Mononuclear cell (primary cell): ENCODE measurements around the gene DHX15. TPM values are rescaled to one million over a fixed set of nuclear protein-coding genes. Genes with fewer than 3 reads are reported as not detected.

ENCODE experiments used
- H3K27me3 ChIP-seq: 2 replicates; pipeline ENCODE4 v1.6.0; 2011; ENCODE audit warnings: low read length, control low read depth; ENCODE audit not compliant: insufficient read depth
- H3K4me1 ChIP-seq: 2 replicates; pipeline ENCODE4 v1.5.1; 2011; ENCODE audit warnings: mild to moderate bottlenecking, low read length, control low read depth; ENCODE audit not compliant: insufficient read depth
- H3K4me3 ChIP-seq: 2 replicates; pipeline ENCODE4 v1.5.1; 2011; ENCODE audit warnings: mild to moderate bottlenecking, low read length, moderate library complexity
- H3K9me3 ChIP-seq: 2 replicates; pipeline ENCODE4 v1.5.1; 2011; ENCODE audit warnings: low read depth, mild to moderate bottlenecking, control low read depth, low read length
- total RNA-seq: library from RNA; depleted of rRNA; stranded (reverse); fragments of >200 nt; gene quantifications from one replicate; pipeline ENCODE4 v1.2.3, GENCODE V29; 2012

The DHX15 gene
- total RNA-seq: 314 TPM

DNA sequence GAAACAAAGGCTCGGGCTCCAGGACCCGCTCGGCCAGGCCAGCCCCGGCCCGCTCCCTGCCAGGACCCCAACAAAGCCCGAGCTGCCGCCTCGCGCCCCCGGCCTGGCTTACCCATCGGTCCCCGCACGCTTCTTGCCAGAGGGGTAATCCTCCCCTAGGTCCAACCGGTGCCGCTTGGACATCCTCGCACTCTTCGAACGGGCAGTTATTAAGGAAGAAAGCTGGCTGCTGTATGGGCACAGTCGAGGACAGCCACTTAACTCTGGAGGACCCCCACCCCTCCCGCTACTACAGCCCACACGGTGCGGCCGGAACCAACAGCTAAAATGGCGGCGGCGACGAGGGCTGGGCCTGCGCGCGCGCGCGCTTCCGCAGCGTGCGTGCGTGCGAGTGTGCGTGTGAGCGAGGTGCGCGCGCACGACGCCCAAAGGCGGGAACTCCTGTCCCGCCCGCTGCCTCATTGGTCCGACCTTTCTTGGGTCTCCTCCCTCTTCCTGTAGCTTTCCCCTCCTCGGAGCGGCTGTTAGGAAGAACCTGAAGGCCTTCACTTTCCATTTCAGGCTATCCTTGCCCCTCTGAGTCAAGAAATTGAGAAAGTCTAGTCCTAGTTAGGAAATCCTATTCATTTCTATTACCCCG is at the start of gene DHX15:
Gene DHX15 (minus strand): TSS at position 344 of the 640 bp plus-strand sequence. CDS start 161 bp downstream, at position 183.
- Histone ChIP-seq H3K27me3 (no peaks in the 10 kb centered on the region), H3K4me1 (peaks cover 37% of the 10 kb centered on the region), H3K9me3 (no peaks in the 10 kb centered on the region), H3K4me3 (peak within 1 kb of the TSS; percentile 99)

DNA sequence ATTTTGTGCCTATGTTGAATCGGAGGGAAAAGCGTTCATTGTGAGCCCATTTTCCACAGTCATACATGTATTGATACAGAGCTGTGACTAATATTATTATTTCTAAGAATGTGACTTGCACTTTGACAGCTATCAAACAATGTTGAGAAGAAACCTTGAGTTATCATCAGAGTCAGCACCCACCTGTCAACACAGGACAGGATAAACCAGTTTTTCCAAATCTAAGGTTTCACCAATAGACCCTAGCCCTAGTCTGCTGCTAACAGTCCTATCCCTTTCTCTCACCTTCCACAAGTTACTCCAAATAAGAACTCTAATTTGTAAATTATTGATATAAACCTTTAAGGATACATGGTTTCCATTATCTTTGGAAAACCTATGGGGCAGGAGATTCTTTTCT is 47.7 kb upstream of the DHX15 start:
- no peaks in the 10 kb centered on the region for H3K9me3 ChIP-seq
- H3K27me3 ChIP-seq: no peaks in the 10 kb centered on the region
- H3K4me1 ChIP-seq: no peaks in the 10 kb centered on the region
- no peak overlapping the region for H3K4me3 ChIP-seq

DNA sequence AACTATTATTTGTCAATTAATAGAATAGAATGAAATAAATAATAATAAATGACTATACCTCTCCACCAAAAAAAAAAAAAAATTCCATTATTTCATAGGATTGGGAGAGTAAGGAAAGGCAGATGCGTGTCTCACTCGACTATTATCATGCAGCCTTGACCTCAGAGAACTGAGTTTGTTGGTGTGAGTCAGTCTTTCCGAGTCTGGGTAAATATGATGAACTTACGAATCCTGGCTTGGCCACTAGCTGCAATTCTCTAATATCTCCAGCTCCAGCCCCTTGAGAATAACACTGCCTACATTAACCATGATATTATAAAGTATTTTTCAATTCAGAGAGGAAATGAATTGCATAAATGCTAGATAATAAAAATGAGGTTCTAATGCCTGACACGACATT is 46.6 kb upstream of the DHX15 start:
- Histone ChIP-seq H3K4me3 (no peak overlapping the region), H3K27me3 (no peaks in the 10 kb centered on the region), H3K9me3 (no peaks in the 10 kb centered on the region)

DNA sequence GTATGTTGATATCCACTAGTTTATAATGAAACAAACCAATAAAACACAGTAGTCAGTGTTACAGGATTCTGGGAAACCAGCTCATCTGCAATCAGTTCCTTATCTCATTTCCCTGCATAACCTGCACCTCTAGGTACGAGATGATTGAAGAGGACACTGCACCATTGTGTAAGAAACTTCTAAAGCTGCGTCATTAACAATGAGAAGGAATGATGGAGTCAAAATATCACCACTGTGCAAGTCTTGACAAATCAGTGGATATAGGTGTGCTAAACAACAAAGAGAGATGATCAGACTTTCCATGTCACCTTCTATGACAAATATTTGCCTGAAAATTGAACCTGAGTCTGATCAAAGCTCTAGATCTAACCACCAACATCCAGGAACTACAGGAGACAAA is 40.7 kb upstream of the DHX15 start:
- H3K9me3 ChIP-seq: no peaks in the 10 kb centered on the region

More for the DNA sequence above, 46.6 kb upstream of the DHX15 start:
- no peaks in the 10 kb centered on the region for H3K4me1 ChIP-seq

DNA sequence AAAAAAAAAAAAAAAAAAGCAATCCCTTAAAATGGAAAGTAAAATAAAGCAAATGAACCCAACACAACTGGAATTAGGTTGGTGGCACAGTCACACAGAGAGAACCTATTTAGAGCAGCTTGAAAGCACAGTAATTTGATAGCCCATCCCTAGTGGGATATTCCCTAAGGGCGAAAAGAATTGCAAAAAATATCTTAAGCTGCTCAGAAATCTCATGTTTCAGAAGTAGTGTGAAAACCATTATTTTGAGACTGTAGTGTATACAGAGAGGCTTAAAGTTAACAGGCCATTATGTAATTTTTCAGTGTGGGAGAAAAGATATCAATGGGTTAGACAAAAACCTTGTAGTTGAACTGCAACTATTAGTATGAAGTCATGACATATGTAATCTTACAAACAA is 40.0 kb upstream of the DHX15 start:
- peaks cover 5% of the 10 kb centered on the region for H3K27me3 ChIP-seq
- H3K4me3 ChIP-seq: no peak overlapping the region
- no peaks in the 10 kb centered on the region for H3K4me1 ChIP-seq
- H3K9me3 ChIP-seq: peaks cover 5% of the 10 kb centered on the region

More for the DNA sequence above, 40.7 kb upstream of the DHX15 start:
- peaks cover 5% of the 10 kb centered on the region for H3K27me3 ChIP-seq
- H3K4me3 ChIP-seq: no peak overlapping the region
- H3K4me1 ChIP-seq: no peaks in the 10 kb centered on the region

DNA sequence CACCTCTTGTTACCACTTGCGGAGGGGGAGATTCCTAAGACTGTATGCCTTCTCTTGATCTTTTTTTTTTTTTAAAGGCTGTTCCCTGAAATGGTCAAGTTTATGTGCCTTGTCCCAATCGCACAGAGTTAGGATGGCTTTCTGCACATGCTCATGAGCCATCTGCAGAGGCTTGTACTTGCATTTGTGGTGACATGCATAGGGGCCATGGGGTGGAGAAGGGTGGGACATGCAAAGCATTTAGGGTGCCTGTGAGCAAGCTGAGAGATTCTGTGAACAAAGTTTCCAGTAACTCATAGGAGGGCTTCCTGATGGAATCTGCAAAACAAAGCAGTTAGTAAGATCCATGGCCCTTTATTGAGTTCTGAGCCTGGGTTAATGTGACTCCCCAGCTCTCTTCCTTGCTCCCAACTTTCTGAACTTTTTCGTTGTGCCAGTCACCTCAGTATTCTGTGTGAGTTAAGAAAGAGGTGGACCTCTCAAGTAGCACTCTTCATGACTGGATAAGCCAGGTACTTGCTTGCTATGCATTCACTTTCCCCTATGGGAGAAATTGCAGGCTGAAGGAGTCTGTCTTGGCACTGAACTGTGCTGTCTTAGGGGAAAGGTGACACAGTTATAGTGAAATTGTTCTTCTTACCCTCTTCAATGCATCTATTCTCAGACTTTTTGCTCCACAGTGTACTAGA is 37.9 kb upstream of the DHX15 start:
- no peaks in the 10 kb centered on the region for H3K4me1 ChIP-seq
- H3K27me3 ChIP-seq: peaks cover 5% of the 10 kb centered on the region
- peaks cover 5% of the 10 kb centered on the region for H3K9me3 ChIP-seq
- no peak overlapping the region for H3K4me3 ChIP-seq

DNA sequence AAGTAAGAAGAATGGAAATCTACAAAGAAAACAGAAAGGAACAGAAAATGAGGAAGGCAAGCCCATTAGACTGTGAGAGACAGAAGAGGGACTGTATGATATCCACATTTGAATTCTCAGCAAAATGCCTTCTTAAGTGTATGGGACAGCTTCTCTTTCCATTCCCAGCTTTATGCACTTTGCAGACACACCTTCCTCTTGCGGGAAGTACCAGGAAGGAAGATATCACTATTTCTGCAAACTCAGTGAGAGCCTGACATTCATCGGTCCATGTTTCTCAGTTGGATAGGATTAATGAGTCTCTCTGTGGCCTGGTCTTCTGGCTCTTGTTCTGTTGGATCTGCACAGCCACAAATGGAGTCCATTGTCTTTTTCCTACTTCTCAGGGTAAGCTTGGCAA is 31.6 kb upstream of the DHX15 start:
- H3K9me3 ChIP-seq: peaks cover 5% of the 10 kb centered on the region
- H3K4me3 ChIP-seq: no peak overlapping the region
- no peaks in the 10 kb centered on the region for H3K27me3 ChIP-seq

DNA sequence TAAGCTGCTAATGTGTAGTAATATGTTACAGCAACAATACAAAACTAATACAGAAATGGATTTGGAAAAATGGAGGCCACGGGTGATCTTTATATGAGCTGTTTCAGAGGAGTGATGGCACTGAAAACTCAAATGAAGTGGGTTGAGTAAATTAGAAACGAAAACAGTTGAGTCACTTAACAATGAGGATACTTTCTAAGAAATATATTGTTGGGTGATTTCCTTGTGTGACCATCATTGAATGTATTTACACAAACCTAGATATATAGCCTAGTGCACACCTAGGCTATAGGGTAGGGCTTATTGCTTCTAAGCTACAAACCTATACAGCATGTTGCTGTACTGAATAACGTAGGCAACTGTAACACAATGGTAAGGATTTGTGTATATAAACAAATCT is 30.5 kb upstream of the DHX15 start:
- Histone ChIP-seq H3K4me1 (no peaks in the 10 kb centered on the region), H3K9me3 (peaks cover 5% of the 10 kb centered on the region), H3K27me3 (no peaks in the 10 kb centered on the region), H3K4me3 (no peak overlapping the region)

More for the DNA sequence above, 31.6 kb upstream of the DHX15 start:
- H3K4me1 ChIP-seq: no peaks in the 10 kb centered on the region

DNA sequence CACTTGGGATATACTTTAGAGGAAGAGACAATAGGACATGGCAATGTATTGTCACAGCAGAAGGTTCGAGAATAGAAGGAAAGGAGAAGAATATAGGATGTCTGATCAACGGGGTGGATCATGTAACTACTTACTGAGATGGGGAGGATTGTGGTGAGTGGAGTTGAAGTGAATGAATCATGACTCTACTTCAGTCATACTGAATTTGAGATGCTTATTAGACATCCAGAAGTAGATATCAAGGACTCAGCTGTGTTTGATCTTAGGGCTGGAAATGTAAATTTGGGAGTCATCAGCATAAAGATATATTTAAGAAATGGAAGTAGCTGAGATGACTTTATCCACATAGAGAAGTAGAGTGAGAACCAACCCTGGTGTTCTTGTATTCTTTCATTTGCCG is 29.1 kb upstream of the DHX15 start:
- Histone ChIP-seq H3K9me3 (no peaks in the 10 kb centered on the region), H3K27me3 (no peaks in the 10 kb centered on the region), H3K4me3 (no peak overlapping the region), H3K4me1 (no peaks in the 10 kb centered on the region)

DNA sequence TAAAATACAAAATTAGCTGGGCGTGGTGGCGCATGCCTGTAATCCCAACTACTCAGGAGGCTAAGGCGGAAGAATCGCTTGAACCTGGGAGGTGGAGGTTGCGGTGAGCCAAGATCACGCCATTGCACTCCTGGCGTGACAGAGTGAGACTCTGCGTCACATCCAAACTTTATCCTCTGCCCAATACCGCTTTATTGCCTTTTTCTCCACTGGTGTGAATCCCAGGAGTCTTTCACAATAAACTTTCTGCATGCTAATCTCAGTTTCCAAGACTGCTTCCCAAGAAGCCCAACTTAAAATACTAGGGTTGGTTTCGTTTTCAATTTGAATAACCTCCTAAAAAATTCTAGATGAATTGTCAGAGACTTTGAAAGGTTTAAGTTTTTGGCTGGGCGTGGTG is 27.2 kb upstream of the DHX15 start:
- H3K9me3 ChIP-seq: no peaks in the 10 kb centered on the region
- no peaks in the 10 kb centered on the region for H3K27me3 ChIP-seq
- no peak overlapping the region for H3K4me3 ChIP-seq
- no peaks in the 10 kb centered on the region for H3K4me1 ChIP-seq

DNA sequence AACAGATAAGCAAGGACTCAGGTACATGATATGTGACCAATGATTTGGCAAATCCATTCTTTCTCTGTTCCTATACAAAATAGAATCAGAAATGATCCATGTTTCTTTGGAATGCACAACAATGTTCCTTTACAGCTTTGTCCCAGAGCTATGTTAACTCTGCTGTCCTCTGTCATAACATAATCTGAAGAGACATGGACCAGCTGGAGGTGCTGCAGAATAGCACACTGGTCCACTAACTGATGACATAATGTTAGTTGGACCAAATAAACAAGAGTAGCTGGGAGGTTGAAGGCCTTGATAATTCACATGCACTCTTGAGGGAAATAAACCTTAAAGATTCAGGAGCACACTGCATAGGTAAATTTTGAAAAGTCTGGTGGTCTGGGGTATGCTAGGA is 23.0 kb upstream of the DHX15 start:
- Histone ChIP-seq H3K4me1 (peaks cover 11% of the 10 kb centered on the region), H3K9me3 (no peaks in the 10 kb centered on the region), H3K27me3 (no peaks in the 10 kb centered on the region), H3K4me3 (no peak overlapping the region)

DNA sequence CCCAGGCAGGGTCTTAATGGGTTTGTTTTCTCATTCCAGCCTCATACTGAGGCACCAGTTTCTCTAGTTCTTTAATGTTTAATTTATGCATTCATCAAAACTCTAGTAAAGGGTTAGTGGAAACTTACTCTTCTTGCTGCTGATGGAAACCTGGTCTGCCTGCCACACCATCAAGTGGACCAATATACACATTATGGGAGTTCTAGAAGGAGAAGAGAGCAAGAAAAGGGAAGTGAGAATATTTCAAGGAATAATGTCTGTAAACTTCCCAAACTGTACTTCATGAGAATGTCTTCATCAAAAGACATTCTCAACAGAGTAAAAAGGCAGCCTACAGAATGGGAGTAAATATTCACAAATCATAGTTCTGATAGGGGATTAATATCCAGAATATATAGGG is 20.9 kb upstream of the DHX15 start:
- H3K4me1 ChIP-seq: peaks cover 11% of the 10 kb centered on the region
- no peaks in the 10 kb centered on the region for H3K9me3 ChIP-seq
- no peaks in the 10 kb centered on the region for H3K27me3 ChIP-seq
- H3K4me3 ChIP-seq: no peak overlapping the region

DNA sequence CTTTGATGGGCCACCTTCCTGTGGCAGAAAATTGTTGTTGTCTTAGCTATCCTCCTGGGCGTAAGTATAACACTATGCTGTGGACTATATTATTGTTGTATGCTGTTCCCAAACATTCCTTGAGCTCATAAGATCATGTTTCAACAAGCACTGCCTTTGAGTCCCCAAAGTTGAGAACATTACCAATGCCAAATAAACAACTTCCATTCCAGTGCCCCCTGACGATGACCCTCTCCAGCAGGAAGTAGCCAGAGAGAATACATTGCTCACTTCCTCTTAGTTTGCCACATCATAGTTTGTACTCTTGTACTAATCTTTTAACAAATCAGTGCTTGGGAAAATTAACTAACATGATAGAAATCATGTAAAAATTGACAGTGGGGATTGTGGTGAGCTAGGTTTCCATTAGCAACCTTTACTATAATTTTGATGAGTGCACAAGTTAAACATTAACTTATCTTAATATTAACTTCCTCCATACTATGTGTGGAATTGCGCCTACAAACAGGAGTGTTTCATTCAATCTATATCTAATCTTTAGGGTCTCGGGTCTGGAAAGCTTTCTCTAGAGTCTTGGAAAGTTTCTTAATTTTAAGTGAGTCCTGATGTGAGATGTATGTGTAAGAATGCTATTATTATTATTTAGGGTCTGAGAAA is 20.3 kb upstream of the DHX15 start:
- H3K4me1 ChIP-seq: peaks cover 11% of the 10 kb centered on the region
- no peaks in the 10 kb centered on the region for H3K27me3 ChIP-seq
- no peaks in the 10 kb centered on the region for H3K9me3 ChIP-seq
- no peak overlapping the region for H3K4me3 ChIP-seq

DNA sequence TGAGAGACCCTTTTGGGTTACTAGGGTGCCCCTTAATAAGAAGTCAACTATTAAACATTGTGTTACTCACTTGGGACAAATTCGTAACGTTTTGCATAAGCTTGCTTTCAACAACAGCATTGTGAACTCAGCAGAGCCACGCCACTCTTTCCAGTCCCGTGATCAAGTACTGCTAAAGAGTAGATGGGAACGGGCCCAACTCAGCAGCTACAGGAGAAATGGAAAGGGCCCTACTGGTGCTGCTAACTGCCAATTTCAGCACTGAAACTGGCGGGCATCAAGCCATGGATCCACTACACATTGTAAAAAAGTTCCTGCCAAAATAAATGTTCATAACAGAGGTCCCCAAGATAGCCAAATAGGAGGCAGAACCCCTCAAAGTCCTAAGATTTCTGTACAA is 19.0 kb upstream of the DHX15 start:
- H3K4me1 ChIP-seq: peaks cover 11% of the 10 kb centered on the region
- H3K9me3 ChIP-seq: no peaks in the 10 kb centered on the region

DNA sequence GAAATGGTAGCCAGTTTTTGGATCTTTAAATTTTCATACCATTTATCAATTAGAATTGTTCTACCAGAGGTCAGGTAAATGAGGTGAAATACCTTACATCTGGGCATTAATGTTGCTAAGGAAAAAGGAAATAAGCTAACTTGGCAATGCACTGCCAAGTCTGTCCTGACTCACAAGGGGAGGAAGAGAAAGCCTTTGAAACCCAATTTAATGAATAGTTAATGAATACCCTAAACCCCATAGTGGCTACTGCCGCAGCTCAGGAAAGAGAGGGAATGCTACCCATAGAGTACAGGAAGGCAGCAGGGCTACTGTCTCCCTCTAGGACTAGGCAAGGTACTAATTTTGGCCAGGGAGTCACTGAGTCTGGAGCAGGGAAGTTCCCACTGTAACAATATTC is 16.8 kb upstream of the DHX15 start:
- Histone ChIP-seq H3K4me3 (no peak overlapping the region), H3K9me3 (no peaks in the 10 kb centered on the region), H3K4me1 (peaks cover 11% of the 10 kb centered on the region), H3K27me3 (no peaks in the 10 kb centered on the region)

More for the DNA sequence above, 19.0 kb upstream of the DHX15 start:
- no peak overlapping the region for H3K4me3 ChIP-seq
- H3K27me3 ChIP-seq: no peaks in the 10 kb centered on the region
